Bronchial epithelial cell (primary cell): ENCODE results near the gene CATSPER1. TPM values are rescaled to one million over a fixed set of nuclear protein-coding genes. Genes with fewer than 3 reads are reported as not detected.

ENCODE experiments used
- DNase-seq: peaks from one replicate; pipeline ENCODE4 v3.0.0-alpha.2; 2010; ENCODE audit warnings: low read depth
- FAIRE-seq: peaks from 2 replicates; lab custom pipeline; 2011; peaks lifted over from hg19 to GRCh38; lab: Jason Lieb, UNC
- H3K27me3 ChIP-seq: 2 replicates; pipeline ENCODE4 v1.5.1; 2011; ENCODE audit warnings: low read length; ENCODE audit not compliant: control insufficient read depth, insufficient read depth
- H3K36me3 ChIP-seq: 2 replicates; pipeline ENCODE4 v1.5.1; 2011; ENCODE audit warnings: low read length; ENCODE audit not compliant: control insufficient read depth, insufficient read depth
- H3K4me3 ChIP-seq: 2 replicates; pipeline ENCODE4 v1.5.1; 2011; ENCODE audit warnings: mild to moderate bottlenecking, low read depth, low read length, control low read depth
- total RNA-seq: library from RNA; depleted of rRNA; stranded (reverse); fragments of >200 nt; gene quantifications from 2 replicates; pipeline ENCODE4 v1.2.1, GENCODE V29; 2014
- TF ChIP-seq, protein P1 (sequence below): IDR thresholded peaks from 2 replicates; pipeline ENCODE4 v1.5.1; 2011; ENCODE audit warnings: mild to moderate bottlenecking, moderate library complexity, low read length, control low read depth, inconsistent platforms; ENCODE audit not compliant: insufficient read depth, severe bottlenecking

CATSPER1 gene
- total RNA-seq, 1 donor from 2014 or later: 0.26 TPM

DNA sequence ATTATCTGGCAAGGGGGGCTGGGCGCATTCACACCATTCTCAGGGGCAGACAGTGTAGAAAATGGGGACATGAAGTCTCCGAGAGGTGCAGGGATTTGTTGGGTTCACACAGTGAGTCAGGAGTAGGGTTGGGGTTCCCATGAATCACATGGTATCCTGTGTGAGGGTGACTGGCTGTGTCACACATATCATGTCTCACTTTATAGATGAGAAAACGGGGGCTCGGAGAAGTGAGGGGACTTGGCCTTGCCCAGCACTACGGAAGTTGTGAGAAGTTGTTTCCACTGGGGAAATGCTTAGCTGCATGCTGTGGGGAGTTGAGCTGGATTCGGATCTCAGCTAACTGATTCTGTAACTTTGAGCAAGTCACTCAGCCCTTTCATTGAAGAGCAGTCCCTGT, 18.5 kb upstream of the CATSPER1 start:
- DNase-seq (no peak), FAIRE-seq (no peak)
- TF ChIP-seq, protein P1, sequence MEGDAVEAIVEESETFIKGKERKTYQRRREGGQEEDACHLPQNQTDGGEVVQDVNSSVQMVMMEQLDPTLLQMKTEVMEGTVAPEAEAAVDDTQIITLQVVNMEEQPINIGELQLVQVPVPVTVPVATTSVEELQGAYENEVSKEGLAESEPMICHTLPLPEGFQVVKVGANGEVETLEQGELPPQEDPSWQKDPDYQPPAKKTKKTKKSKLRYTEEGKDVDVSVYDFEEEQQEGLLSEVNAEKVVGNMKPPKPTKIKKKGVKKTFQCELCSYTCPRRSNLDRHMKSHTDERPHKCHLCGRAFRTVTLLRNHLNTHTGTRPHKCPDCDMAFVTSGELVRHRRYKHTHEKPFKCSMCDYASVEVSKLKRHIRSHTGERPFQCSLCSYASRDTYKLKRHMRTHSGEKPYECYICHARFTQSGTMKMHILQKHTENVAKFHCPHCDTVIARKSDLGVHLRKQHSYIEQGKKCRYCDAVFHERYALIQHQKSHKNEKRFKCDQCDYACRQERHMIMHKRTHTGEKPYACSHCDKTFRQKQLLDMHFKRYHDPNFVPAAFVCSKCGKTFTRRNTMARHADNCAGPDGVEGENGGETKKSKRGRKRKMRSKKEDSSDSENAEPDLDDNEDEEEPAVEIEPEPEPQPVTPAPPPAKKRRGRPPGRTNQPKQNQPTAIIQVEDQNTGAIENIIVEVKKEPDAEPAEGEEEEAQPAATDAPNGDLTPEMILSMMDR: no peak
- H3K36me3 ChIP-seq: no peaks in the 10 kb centered on the region
- no peak overlapping the region for H3K4me3 ChIP-seq
- H3K27me3 ChIP-seq: peaks cover 4% of the 10 kb centered on the region

DNA sequence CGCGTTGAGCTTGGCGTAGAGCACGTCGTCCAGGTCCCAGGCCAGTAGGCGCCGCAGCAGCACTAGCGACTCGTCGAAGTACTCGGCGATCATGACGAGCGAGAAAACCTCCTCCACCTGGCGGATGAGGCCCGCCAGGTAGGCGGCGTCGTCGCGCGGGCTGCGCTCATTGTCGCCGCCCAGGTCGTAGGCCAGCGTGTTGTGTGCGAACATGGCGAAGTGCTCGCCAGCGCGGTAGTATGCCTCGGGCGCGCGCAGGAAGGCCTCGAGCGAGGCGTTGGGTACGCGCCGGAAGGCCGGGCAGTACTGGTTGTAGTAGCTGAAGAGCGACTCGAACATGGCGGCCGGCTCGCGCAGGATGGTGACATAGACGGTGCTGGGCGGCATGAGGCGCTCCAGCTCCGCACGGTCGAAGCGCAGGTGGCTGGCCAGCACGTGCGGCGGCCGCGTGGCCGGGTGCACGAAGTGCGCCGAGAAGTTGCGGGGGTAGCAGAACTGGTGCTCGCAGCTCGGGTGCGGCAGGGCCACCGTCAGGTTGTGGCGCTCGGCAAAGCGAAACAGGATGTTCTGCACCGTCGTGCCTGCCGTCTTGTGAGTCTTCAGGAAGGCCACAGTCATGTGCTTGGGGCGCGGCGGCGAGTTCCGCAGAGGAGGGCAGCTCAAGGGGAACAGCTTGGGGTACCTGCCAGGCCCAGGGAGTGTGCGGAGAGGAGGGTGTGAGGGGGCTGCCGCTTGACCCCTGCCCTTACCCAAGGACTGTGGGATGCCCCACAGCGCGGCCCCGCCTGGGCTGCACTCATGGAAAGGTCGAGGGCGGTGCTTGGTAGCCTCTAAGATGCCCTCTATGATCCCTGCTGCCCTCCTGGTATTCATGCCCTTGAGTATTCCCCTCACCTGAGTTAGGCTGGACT, 17.0 kb upstream of the CATSPER1 start:
- TF ChIP-seq, protein P1: no peak
- DNase-seq (no peak), FAIRE-seq (no peak)
- no peak overlapping the region for H3K4me3 ChIP-seq
- H3K27me3 ChIP-seq: peaks cover 2% of the 10 kb centered on the region
- H3K36me3 ChIP-seq: no peaks in the 10 kb centered on the region

DNA sequence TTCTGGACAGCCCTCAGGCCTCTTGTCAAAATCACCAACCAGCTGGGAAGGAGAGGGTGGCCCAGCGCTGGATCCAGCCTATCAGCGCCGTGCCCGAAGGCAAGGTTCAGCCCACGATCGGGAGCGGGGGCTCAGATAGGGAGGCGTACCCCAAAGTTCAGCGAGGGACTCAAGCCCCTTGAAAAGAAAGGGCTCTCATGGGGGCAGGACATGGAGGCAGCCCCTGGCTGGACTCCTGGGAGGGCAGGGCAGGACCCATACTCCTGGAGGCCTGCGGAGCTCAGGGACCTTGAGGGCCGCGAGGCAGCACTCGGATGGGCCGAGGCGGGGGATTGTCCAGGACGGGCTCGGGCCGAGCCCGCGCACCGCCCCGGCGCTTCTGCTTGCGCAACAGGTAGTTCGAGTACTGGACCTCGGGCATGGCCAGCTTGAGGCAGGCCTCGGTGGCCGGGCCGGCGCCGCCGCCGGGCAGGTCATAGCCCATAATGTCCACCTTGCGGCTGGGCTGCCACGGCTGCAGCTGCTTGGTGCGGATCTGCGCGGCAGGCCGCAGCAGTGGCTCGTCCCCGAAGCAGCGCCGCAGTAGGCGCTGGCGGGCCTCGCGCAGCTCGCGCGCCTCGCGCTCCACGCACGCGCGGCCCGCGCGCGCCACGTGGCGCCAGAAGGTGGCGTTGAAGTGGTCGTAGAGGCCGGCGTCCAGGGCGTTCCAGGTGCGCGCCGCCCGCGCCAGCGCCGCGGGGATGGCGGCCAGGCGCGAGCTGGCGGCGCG, 16.1 kb upstream of the CATSPER1 start:
- no peak overlapping the region for H3K4me3 ChIP-seq
- TF ChIP-seq, protein P1: no peak
- no peak for FAIRE-seq
- H3K27me3 ChIP-seq: no peaks in the 10 kb centered on the region
- no peaks in the 10 kb centered on the region for H3K36me3 ChIP-seq
- no peak for DNase-seq

DNA sequence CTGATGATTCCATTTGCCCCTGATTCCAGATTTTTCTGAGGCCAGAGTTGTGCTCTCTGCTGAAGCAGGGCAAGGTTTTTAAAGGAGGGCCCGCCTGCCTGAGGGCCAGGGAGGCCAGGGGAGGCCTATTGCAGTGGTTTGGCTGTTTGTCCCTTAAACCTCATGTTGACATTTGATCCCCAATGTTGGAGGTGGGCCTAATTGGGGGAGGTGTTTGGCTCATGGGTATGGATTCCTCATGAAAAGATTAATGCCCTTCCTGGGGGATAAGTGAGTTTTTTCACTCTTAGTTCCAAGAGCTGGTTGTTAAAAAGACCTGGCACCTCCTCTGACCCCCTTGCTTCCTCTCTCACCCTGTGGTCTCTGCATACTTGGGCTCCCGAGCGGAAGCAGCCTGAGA, 13.5 kb upstream of the CATSPER1 start:
- Histone ChIP-seq H3K36me3 (no peaks in the 10 kb centered on the region), H3K27me3 (no peaks in the 10 kb centered on the region), H3K4me3 (no peak overlapping the region)
- TF ChIP-seq, protein P1: no peak
- DNase-seq (no peak), FAIRE-seq (no peak)

DNA sequence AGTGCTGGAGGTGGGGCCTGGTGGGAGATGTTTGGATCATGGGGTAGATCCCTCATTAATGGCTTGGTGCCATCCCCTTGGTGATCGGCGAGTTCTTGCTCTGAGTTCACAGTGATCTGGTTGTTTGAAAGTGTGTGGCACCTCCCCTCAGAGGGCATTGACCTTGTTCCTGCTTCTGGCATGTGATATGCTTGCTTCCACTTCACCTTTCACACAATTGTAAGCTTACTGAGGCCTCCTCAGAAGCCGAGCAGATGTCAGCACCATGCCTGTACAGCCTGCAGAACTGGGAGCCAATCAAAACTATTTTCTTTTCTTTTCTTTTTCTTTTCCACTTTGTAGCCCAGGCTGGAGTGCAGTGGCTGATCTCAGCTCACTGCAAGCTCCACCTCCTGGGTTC, 11.0 kb upstream of the CATSPER1 start:
- Histone ChIP-seq H3K4me3 (no peak overlapping the region), H3K27me3 (no peaks in the 10 kb centered on the region), H3K36me3 (no peaks in the 10 kb centered on the region)
- DNase-seq (no peak), FAIRE-seq (no peak)
- TF ChIP-seq, protein P1: no peak
